Uterus (tissue), 4 donors: ENCODE results near the gene FMN2. TPM values are rescaled to one million over a fixed set of nuclear protein-coding genes. Genes with fewer than 3 reads are reported as not detected.

Experiments used
- DNase-seq, 2 donors: peaks; one replicate each; pipeline ENCODE4 v3.0.0-alpha.2; 2019 to 2020
- H3K27ac ChIP-seq, 2 donors: fragments of 200-600 bp; sonication (generic); 1 replicate in 1 of 2; 2 replicates in 1 of 2; pipeline ENCODE4 v1.5.1; 2016 to 2018
- H3K27me3 ChIP-seq, 2 donors: fragments of 200-600 bp; sonication (generic); one replicate each; pipeline ENCODE4 v1.5.1; 2018 to 2019; ENCODE audit warnings: control low read depth in 1 of 2
- H3K36me3 ChIP-seq, 2 donors: fragments of 200-600 bp; sonication (generic); one replicate each; pipeline ENCODE4 v1.5.1; 2019; ENCODE audit warnings: control low read depth in 1 of 2
- H3K4me1 ChIP-seq, 2 donors: fragments of 200-600 bp; sonication (generic); one replicate each; pipeline ENCODE4 v1.5.1; 2018 to 2019; ENCODE audit warnings: control low read depth in 1 of 2
- H3K4me3 ChIP-seq, 2 donors: fragments of 200-600 bp; sonication (generic); 1 replicate in 1 of 2; 2 replicates in 1 of 2; pipeline ENCODE4 v1.5.1; 2018 to 2019; ENCODE audit warnings: mild to moderate bottlenecking in 1 of 2
- H3K9me3 ChIP-seq, 2 donors: fragments of 200-600 bp; sonication (generic); one replicate each; pipeline ENCODE4 v1.5.1; 2019; ENCODE audit warnings: control low read depth in 1 of 2
- POLR2A ChIP-seq, 2 donors: fragments of 450-650 bp; IDR thresholded peaks; one replicate each; pipeline ENCODE4 v1.6.1; 2016; ENCODE audit warnings: antibody characterized with exemption in 2 of 2, mild to moderate bottlenecking in 1 of 2, moderate library complexity in 1 of 2
- intact Hi-C: fragments of 100-400 bp; cut with DNase I; formaldehyde crosslinking; loops from one replicate; pipeline ENCODE4 v1.15.1; 2023; ENCODE audit warnings: low total_unique reads
- total RNA-seq, 4 donors: library from RNA; depleted of rRNA in 3 of 4; stranded (reverse); fragments of >200 nt in 3 of 4; gene quantifications; one replicate each; pipeline versions ENCODE4 v1.1.0 to v1.2.4, GENCODE V29; 2014 to 2023
- TF ChIP-seq, protein P1 (sequence below), 4 experiments: fragments of 200-600 bp in 2 of 4; fragments of 450-650 bp in 2 of 4; sonication (generic) in 2 of 4; IDR thresholded peaks; one replicate each; pipeline ENCODE4 v1.5.1; 2016 to 2019; ENCODE audit warnings: antibody characterized with exemption in 4 of 4, mild to moderate bottlenecking in 2 of 4, moderate library complexity in 1 of 4
- donor health status: DM: yes; HTN: yes; CAD: no.

The FMN2 gene
- total RNA-seq, 4 donors from 2014 or later, result 1.0 to 6.5 (median 2.3) TPM; not detected in 1

DNA sequence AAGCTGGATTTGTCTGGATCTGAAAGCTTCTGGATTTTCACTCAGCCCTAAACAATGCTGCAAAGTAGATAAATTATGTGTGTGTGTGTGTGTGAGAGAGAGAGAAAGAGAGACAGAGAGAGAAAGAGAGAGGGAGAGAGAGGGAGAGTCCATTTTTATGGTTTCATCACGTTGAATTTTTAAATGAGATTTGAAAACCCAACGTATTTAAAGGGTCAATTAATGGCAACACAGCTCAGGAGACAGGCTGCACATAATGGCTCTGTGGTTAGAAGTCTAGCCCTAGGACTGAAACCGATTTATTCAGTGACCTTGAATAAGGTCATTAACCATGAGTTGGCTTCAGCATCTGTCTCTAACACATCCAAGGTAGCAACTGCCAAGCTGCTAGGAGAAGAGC is 35.3 kb upstream of the FMN2 start:
- intact Hi-C loops, result no loop called here
- no peaks in the 10 kb centered on the region for H3K4me1 ChIP-seq
- TF ChIP-seq, protein P1, sequence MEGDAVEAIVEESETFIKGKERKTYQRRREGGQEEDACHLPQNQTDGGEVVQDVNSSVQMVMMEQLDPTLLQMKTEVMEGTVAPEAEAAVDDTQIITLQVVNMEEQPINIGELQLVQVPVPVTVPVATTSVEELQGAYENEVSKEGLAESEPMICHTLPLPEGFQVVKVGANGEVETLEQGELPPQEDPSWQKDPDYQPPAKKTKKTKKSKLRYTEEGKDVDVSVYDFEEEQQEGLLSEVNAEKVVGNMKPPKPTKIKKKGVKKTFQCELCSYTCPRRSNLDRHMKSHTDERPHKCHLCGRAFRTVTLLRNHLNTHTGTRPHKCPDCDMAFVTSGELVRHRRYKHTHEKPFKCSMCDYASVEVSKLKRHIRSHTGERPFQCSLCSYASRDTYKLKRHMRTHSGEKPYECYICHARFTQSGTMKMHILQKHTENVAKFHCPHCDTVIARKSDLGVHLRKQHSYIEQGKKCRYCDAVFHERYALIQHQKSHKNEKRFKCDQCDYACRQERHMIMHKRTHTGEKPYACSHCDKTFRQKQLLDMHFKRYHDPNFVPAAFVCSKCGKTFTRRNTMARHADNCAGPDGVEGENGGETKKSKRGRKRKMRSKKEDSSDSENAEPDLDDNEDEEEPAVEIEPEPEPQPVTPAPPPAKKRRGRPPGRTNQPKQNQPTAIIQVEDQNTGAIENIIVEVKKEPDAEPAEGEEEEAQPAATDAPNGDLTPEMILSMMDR (IDR thresholded peaks at IDR 0.05), result no peak
- no peak for TF ChIP-seq POLR2A (IDR thresholded peaks at IDR 0.05)
- no peak for DNase-seq
- H3K27ac ChIP-seq, result no peak overlapping the region
- H3K27me3 ChIP-seq, result no peaks in the 10 kb centered on the region
- H3K36me3 ChIP-seq, result no peaks in the 10 kb centered on the region
- H3K9me3 ChIP-seq, result no peaks in the 10 kb centered on the region
- no peak overlapping the region for H3K4me3 ChIP-seq

DNA sequence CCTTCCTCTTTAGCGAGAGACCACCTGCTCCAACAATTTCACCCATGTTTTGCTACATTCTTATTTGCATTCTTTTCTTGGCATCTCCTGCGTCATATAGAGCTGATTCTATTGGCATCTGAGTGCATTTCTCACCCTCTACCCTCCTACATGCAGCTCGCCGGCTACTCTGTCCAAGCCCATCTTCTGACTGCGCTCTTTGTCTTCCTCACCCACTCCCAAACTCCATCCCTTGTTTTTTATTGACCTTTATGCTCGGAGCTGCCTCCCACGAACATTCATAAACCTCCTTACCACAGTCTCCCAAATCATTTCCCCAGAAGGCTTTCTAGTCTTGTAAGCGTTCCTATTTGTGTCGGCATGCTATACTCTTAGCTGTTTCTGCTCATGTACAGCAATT is 33.6 kb upstream of the FMN2 start:
- Histone ChIP-seq H3K36me3 (no peaks in the 10 kb centered on the region), H3K4me3 (no peak overlapping the region), H3K4me1 (no peaks in the 10 kb centered on the region), H3K9me3 (no peaks in the 10 kb centered on the region), H3K27ac (no peak overlapping the region), H3K27me3 (no peaks in the 10 kb centered on the region)
- no peak for DNase-seq
- TF ChIP-seq, protein P1 (IDR thresholded peaks at IDR 0.05), result no peak
- no peak for TF ChIP-seq POLR2A (IDR thresholded peaks at IDR 0.05)
- intact Hi-C loops, result no loop called here

DNA sequence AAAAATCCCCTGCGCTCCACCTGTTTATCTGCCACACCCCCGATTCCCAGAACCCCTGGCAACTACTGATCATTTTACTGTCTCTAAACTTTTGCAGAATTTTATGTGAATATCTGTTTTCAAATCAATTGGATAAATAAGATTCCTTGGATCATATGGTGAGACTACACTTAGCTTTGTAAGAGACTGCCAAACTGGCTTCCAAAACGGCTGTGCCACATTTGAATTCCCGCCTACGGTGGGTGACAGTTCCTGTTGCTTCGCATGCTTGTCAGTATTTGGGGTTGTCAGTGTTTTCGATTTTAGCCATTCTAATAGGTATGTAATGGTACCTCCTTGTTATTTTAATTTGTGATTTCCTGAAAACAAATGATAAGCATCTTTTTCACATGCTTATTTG is 22.7 kb upstream of the FMN2 start:
- no peak for DNase-seq
- Histone ChIP-seq H3K27ac (no peak overlapping the region), H3K9me3 (no peaks in the 10 kb centered on the region), H3K36me3 (no peaks in the 10 kb centered on the region), H3K4me3 (no peak overlapping the region), H3K4me1 (no peaks in the 10 kb centered on the region), H3K27me3 (no peaks in the 10 kb centered on the region)
- no peak for TF ChIP-seq POLR2A (IDR thresholded peaks at IDR 0.05)
- TF ChIP-seq, protein P1 (IDR thresholded peaks at IDR 0.05), result no peak
- intact Hi-C loops, result no loop called here

GRCh38 chr1:240070188-240070587 is 21.5 kb upstream of the FMN2 start:
- H3K27me3 ChIP-seq, result no peaks in the 10 kb centered on the region
- intact Hi-C loops, result no loop called here
- H3K4me1 ChIP-seq, result no peaks in the 10 kb centered on the region
- TF ChIP-seq, protein P1 (IDR thresholded peaks at IDR 0.05), result no peak
- TF ChIP-seq POLR2A (IDR thresholded peaks at IDR 0.05), result no peak
- H3K27ac ChIP-seq, result no peak overlapping the region
- no peak overlapping the region for H3K4me3 ChIP-seq
- no peaks in the 10 kb centered on the region for H3K36me3 ChIP-seq
- no peak for DNase-seq
- no peaks in the 10 kb centered on the region for H3K9me3 ChIP-seq

- no peak overlapping the region for H3K4me3 ChIP-seq
- TF ChIP-seq, protein P1 (IDR thresholded peaks at IDR 0.05), result no peak
- no peak for TF ChIP-seq POLR2A (IDR thresholded peaks at IDR 0.05)
Observed at GRCh38 chr1:240073097-240073496, 18.6 kb upstream of the FMN2 start.

More at GRCh38 chr1:240073097-240073496, 18.6 kb upstream of the FMN2 start:
- Histone ChIP-seq H3K27ac (no peak overlapping the region), H3K9me3 (no peaks in the 10 kb centered on the region), H3K36me3 (no peaks in the 10 kb centered on the region), H3K27me3 (no peaks in the 10 kb centered on the region), H3K4me1 (no peaks in the 10 kb centered on the region)
- intact Hi-C loops, result no loop called here
- no peak for DNase-seq
